NCI-H526 treated with DMSO at 0.1 percent for 48 hours (cell line): ENCODE data around the gene ANKRD34A.
A peak's percentile ranks its signal among the peaks of the same experiment; 100 is the strongest.
"Not testable (repeated sequence)": the region's sequence is repeated elsewhere in the genome, so short reads cannot be mapped to it uniquely, and the experiment has no call there.

ENCODE experiments used
- DNase-seq: peaks from one replicate; lab custom pipeline; 2025; lab: John Stamatoyannopoulos, UW

The ANKRD34A gene

DNA sequence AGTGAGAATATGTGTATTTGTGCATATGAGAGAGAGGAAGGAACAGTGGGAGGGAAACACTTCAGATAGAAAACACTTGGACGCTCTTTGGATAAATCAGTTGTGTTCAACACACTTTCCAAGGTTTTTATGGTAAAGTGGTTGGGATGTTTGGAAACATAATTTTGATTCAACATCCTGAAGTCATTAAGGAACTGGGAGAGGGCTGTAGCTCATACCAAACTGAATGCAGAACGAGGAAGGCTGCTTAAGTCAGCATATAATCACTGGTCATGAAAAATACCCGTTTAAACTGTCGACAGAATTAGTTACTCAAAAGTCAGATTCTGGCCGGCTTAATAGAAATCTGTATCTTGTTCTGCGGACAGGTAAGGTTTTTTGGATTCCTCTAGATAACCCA lies 21.5 kb downstream of the ANKRD34A start:
- DNase-seq = no peak

DNA sequence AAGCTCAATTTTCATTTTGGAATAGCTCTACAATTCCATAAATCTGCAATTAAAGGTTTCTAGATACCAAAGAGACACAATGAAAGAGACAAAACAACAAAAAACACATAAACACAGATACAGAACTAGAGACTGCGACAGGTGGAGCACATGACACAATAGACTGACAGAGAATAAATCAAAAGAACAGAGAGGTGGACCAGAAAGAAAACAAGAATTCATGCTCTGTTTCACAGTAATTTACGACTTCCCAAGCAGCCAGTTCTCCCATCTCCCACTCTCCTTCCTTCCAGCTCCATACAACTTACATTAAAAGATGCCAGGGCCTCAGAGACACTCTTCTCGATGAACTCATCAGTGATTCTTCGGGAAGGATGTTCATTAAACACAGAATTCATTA lies 22.0 kb downstream of the ANKRD34A start:
- no peak for DNase-seq

DNA sequence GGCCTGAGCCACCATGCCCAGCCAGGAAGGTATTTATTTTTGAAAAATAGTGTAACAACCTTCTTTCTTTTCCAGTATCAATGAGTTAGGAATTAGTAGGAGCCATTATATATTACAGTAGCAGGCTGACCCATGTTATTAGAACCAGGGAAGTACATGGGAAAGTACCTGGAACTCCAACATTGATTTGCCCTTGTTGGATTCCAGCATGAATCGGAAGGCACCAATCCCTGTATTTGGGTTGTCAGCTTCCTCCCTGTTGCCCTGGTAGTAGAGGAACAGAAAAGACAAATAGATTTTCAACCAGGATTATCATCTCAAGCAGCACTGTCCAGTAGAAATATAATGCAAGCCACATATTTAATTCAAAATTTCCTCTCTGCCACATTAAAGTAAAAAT lies 26.9 kb downstream of the ANKRD34A start:
- no peak for DNase-seq

DNA sequence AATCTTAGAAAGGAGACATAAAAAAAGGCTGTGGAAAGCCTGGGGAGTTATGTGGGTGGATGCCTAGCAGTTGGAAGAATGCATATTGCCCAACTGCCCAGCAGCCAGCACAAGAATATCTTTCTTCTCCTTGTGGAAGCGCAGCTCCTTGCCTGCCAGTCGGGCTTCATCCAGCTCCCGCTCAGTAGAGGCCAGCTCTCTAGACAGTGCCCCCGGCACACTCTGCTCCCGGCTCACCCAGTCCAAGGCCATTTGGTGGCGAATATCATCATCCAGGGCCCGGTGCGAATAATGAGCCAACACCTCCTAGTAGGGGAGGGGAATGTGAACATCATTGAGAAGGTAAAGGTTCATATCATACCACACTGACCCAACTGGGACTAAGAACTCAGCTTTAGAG lies 28.1 kb downstream of the ANKRD34A start:
- DNase-seq = no peak

DNA sequence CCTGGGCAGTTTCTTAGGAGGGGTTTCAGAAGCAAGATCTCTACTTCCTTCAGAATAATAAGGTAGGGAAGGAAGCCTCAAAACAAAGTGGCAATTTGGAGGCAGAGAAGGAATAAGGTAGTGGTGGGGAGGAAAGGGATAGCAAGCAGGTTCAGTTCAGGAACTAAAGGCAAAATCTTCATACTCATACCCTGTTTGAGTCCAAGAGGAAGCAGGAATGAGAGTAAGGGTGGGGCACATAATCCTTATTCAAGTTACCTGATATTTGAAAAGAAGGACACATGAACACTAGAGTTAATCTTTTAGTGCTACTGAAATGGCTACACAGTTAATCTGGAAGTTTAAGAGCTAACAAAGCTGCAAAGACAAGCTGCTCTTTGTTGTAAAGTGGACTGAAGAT lies 28.7 kb downstream of the ANKRD34A start:
- DNase-seq = no peak

DNA sequence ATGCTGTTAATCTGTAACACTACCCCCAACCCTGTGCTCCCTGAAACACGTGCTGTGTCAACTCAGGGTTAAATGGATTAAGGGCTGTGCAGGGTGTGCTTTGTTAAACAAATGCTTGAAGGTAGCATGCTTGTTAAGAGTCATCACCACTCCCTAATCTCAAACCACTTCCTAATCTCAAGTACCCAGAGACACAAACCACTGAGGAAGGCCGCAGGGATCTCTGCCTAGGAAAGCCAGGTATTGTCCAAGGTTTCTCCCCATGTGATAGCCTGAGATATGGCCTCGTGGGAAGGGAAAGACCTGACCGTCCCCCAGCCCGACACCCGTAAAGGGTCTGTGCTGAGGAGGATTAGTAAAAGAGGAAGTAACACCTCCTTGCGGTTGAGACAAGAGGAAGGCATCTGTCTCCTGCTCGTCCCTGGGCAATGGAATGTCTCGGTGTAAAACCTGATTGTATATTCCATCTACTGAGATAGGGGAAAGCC lies 31.8 kb downstream of the ANKRD34A start:
- not testable (repeated sequence) for DNase-seq

DNA sequence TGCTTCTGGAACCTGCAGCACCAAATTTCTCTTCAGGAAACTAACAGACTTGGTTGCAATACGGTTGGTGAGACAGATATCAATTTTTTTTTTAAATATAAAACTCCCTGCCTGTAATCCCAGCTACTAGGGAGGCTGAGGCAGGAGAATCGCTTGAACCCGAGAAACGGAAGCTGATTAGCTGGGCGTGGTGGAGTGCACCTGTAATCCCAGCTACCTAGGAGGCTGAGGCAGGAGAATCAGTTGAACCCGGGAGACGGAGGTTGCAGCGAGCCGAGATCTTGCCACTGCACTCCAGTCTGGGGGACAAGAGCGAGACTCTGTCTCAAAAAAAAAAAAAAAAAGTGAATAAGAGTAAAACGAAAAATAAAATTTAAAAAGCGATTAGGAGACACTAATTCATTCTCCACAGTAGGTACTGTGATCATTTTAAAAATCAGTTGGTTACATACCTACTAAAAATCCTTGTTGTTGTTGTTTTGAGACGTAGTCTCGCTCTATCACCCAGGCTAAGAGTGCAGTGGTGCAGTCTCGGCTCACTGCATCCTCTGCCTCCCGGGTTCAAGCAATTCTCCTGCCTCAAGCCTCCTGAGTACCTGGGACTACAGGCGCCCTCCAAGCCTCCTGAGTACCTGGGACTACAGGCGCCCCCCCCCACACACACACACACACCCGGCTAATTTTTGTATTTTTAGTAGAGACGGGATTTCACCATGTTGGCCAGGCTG lies 36.3 kb downstream of the ANKRD34A start:
- no peak for DNase-seq

DNA sequence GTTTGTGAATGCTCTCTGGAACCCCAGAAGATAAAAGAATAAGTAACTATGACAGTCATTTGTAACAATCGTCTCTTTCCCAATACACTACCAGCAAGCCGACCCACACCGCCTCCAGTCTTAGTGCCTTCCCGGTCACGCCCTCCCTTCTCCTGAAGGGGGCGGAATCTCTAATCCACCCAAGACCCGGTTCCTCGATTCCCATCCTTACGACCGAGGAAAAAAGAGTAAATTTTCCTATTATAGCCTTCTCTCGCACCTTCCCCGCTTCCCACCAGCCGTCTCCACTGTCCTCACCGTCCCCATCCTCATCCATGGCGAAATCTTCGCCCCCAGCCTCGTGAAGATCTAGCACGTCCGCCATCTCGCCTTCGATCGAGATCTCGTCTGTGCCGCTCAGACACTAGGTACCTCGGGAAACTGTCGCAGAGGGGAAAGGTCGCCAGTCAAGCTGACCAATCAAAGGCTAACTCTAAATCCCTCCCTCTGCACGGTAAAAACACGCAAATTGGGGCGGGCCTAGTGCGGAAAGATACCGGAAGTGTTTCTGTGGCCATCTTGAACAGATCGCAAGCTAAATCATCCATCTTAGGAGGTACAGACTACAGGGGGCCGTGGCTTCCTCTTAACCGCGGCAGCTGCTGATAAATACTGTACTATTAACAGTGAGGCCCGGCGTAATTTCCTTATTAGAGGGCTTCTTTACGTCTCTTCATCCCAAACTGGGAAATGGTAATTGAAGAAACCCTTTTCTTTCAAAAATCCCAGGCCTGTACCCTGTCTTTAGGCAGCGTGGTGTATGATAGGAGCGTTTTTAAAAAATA lies 37.1 kb downstream of the ANKRD34A start, which contains the start of gene RBM8A:
Gene RBM8A (minus strand): TSS at position 422 of the 824 bp plus-strand sequence. CDS start 58 bp downstream, at position 364.
- peak; percentile 100 for DNase-seq

DNA sequence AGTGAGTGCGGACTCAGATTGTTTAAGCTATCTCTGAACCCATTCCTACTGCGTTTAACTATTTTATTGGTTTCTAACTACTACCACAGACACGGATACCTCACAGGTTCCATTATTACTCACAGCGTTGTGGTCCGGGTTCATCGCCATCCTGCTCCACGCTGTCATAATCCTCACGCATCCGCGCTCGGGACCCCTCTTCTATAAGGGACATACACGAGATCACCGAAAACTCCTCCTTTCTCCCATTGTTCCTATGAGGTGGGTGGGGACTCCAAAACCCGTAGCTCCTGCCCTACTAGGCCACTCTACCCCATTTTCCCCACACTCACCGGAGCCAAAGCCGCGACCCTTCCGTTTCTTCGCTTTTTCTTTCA lies 37.7 kb downstream of the ANKRD34A start:
- DNase-seq = no peak

DNA sequence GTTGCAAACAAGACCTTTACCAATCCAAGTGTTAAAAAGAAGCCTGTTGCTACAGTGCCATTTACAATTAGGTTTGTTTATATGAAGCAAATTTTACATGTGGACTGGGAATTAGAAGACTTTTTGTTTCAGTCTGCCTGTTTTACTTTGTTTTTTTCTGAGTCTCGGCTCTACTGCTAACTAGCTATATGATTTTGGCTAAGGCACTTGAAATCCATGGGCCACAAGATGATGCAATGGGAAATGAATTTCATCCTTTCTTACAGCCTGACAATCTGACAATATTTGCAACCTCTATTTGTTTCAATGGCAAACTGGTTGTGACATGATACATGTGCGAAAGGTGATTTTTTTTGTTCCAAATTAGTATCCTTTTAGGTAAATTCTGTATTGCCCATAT lies 42.1 kb downstream of the ANKRD34A start:
- no peak for DNase-seq

DNA sequence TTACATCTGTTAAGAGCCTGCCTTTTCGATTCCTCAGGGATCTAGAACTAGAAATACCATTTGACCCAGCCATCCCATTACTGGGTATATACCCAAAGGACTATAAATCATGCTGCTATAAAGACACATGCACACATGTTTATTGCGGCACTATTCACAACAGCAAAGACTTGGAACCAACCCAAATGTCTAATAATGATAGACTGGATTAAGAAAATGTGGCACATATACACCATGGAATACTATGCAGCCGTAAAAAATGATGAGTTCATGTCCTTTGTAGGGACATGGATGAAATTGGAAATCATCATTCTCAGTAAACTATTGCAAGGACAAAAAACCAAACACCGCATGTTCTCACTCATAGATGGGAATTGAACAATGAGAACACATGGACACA lies 44.1 kb downstream of the ANKRD34A start:
- DNase-seq = not testable (repeated sequence)

DNA sequence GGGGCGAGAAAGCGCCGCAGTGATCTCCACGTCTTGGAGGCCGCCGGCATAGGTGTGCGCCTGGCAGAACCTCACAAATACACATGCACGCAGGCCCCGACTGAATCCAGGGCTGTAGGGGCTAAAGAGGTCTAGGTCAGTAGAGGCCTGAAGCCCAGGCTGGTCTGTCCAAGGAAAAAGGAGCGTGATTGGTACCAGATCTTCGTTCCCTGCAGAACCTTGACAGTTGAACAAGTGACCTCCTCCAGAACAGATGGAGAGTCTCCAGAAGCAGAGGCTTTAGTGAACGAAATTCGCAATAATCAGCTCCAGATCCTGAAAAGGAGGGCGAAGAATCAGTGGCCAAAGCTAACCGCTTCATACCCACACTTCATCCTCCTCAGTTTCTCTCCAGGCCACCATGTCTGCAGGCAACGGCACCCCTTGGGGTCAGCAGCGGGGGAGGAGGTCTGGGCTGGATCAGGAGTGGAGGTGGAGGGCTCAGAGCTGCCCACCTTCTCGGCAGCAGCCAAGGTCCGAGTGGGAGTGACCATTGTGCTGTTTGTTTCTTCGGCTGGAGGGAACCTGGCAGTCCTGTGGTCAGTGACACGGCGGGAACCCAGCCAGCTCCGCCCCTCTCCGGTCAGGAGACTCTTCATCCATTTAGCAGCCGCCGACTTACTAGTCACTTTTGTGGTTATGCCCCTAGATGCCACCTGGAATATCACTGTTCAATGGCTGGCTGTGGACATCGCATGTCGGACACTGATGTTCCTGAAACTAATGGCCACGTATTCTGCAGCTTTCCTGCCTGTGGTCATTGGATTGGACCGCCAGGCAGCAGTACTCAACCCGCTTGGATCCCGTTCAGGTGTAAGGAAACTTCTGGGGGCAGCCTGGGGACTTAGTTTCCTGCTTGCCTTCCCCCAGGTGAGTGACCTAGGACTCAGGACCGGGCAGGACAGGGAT lies 45.1 kb downstream of the ANKRD34A start:
- DNase-seq = peak; percentile 47

DNA sequence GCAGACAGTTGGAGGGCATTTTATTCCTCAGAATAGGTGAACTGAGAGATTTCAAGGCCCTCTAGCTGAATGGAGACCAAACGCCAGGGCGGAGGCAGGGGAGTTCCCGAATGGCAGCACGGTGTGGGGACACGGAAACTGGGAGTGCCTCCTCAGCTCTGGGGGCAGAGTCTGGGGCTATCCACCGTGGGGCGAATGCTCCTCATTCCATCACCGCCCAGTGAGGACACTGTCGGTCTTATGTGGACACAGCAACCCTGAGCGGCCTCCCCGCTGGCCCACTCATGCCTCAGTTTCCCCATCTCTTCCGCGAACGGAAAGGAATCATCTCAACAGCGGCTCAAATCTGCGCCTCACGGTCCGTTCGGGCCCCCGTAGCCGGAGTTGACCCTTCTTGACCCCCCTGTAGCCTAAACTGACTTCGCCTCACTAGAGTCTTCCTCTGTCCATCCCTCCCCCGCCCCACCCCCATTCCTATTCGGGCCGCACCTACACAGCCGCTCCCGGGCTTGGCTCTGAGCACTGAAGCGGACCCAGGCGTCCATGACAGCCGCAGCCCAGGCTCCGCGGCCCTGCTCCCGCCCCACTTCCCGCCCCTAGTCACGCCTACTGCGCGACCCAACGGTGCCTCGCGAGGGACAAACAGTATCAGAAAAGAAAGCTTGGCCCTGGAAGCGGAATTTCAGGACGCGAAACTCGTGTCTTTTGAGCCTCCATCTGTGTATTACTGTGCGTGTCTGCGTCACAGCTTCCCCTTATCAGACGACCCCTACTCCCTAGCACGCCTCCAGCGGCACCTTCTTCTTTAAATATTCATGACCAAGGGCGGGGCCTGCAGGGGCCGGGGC lies 46.0 kb downstream of the ANKRD34A start, which contains the start of gene PEX11B:
Gene PEX11B (minus strand): TSS at position 574 of the 848 bp plus-strand sequence. CDS start 29 bp downstream, at position 545.
- DNase-seq = peak; percentile 94

DNA sequence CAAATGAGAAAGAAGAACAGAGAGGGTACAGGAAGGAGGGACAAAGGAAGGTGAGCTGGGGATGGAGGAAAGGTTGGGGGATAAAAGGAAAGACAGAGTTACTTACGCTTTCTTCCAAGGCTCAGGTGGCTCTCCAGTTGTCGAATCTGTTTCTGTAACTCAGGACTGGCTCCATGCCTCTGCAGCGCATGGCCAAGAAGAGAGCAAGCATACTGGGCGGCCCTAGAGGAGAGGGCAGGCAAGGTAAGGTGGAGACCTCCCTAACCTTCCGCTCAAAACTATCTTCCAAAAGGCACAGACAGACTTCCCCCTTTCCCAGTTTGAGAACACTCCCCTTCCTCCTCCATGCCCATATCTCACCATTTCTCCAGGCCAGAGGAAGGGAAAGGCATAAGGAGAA lies 46.8 kb downstream of the ANKRD34A start:
- DNase-seq = no peak

DNA sequence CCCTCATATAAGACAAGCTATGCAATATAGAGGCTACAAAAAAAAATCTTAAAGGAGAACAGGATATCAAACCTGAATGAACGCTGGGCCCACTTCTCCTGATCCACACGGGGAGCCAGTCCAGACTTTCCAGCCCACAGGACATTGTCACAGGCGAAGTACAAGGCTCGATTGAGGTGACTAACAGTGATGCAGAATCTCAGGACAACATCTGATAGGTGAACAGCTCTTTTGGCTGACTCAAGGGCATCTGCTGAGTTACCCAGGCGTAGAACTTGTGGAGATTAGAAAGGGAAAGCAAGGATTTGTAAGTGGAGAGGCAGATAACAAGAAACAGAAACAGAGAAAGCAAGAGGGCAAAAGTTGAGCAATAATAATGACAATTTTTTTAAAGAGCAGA lies 47.6 kb downstream of the ANKRD34A start:
- DNase-seq = no peak

DNA sequence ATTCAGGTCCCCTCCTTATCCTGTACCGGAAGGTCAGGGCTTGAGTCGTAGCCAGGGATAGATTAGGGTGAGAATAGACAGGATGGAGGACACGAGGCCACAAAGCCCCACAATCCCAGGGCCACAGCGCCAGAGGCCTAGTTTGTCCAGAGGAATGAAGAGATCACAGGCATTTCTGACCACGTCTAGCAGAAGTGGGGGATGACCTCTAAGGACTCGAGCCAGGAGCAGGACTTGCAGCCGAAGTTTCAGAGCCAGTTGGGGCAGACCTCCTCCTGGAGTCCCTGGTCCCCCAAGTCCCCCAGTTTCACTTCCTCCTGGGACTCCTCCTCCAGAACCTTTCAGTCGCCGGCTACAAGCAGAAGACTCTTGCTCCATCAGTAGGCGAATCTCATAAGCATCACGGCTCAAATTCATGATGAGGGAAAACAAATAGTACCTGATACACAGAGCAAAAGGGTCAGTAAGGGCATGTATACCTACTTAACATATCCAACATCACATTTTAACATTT lies 52.2 kb downstream of the ANKRD34A start:
- no peak for DNase-seq
